WTC11 (cell line): ENCODE data around the gene FTMT.

Experiments used
- FOXK1 ChIP-seq: sonication (generic); formaldehyde crosslinking; IDR thresholded peaks from 2 replicates; pipeline ENCODE4 v1.8.0; 2022; ENCODE audit warnings: mild to moderate bottlenecking, moderate library complexity, missing genetic modification reagents
- ZNF263 ChIP-seq: sonication (generic); formaldehyde crosslinking; IDR thresholded peaks from 2 replicates; pipeline ENCODE4 v1.8.1; 2022; ENCODE audit warnings: low read depth, mild to moderate bottlenecking, moderate library complexity, missing genetic modification reagents
- TF ChIP-seq, protein P1 (sequence below): sonication (generic); formaldehyde crosslinking; conservative IDR thresholded peaks from 2 replicates; pipeline ENCODE4 v1.8.1; 2023; ENCODE audit warnings: mild to moderate bottlenecking, low read depth, missing genetic modification reagents, moderate library complexity
- TF ChIP-seq, protein P2 (sequence below): fragments of 200-600 bp; IDR thresholded peaks from 2 replicates; pipeline ENCODE4 v1.8.0; 2022; ENCODE audit warnings: antibody characterized with exemption

DNA sequence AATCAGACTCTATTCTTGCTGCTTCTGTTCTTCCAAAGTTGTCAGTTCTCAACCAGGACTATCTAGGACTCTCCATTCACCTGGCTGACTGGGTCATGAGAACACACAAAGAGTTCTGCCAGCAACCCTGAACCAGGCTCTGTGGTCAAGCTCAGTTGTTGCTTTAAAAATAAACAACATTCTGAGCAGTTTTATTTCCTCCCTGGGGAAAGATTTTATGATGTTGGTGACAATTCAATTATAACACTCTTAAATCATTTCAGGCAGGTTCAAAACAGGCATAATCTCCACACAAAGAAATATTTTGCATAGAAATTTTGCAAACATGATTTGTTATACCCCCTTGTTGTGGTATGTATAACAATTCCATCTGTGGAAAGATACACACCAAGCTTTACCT lies 36.0 kb downstream of the FTMT start:
- no peak for TF ChIP-seq FOXK1 (CRISPR knock-in tag)
- TF ChIP-seq, protein P1, sequence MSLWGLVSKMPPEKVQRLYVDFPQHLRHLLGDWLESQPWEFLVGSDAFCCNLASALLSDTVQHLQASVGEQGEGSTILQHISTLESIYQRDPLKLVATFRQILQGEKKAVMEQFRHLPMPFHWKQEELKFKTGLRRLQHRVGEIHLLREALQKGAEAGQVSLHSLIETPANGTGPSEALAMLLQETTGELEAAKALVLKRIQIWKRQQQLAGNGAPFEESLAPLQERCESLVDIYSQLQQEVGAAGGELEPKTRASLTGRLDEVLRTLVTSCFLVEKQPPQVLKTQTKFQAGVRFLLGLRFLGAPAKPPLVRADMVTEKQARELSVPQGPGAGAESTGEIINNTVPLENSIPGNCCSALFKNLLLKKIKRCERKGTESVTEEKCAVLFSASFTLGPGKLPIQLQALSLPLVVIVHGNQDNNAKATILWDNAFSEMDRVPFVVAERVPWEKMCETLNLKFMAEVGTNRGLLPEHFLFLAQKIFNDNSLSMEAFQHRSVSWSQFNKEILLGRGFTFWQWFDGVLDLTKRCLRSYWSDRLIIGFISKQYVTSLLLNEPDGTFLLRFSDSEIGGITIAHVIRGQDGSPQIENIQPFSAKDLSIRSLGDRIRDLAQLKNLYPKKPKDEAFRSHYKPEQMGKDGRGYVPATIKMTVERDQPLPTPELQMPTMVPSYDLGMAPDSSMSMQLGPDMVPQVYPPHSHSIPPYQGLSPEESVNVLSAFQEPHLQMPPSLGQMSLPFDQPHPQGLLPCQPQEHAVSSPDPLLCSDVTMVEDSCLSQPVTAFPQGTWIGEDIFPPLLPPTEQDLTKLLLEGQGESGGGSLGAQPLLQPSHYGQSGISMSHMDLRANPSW: no peak
- TF ChIP-seq, protein P2, sequence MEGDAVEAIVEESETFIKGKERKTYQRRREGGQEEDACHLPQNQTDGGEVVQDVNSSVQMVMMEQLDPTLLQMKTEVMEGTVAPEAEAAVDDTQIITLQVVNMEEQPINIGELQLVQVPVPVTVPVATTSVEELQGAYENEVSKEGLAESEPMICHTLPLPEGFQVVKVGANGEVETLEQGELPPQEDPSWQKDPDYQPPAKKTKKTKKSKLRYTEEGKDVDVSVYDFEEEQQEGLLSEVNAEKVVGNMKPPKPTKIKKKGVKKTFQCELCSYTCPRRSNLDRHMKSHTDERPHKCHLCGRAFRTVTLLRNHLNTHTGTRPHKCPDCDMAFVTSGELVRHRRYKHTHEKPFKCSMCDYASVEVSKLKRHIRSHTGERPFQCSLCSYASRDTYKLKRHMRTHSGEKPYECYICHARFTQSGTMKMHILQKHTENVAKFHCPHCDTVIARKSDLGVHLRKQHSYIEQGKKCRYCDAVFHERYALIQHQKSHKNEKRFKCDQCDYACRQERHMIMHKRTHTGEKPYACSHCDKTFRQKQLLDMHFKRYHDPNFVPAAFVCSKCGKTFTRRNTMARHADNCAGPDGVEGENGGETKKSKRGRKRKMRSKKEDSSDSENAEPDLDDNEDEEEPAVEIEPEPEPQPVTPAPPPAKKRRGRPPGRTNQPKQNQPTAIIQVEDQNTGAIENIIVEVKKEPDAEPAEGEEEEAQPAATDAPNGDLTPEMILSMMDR: no peak
- no peak for TF ChIP-seq ZNF263 (CRISPR knock-in tag)
